Astrocyte (in vitro differentiated cells and primary cell): ENCODE data around the gene ARPP21. TPM values are rescaled to one million over a fixed set of nuclear protein-coding genes. Genes with fewer than 3 reads are reported as not detected.

Experiments
- DNase-seq: peaks from one replicate; pipeline ENCODE4 v3.0.0-alpha.2; 2010; ENCODE audit warnings: low read depth
- FAIRE-seq: peaks from 2 replicates; lab custom pipeline; 2011; peaks lifted over from hg19 to GRCh38; lab: Jason Lieb, UNC
- H2AFZ ChIP-seq: 2 replicates; pipeline ENCODE4 v1.6.0; 2012; ENCODE audit warnings: low read depth, low read length, inconsistent platforms
- H3K27ac ChIP-seq: 2 replicates; pipeline ENCODE4 v1.5.1; 2011; ENCODE audit warnings: low read depth, low read length, inconsistent platforms
- H3K27me3 ChIP-seq: 2 replicates; pipeline ENCODE4 v1.6.0; 2011; ENCODE audit warnings: low read length, inconsistent platforms; ENCODE audit not compliant: insufficient read depth
- H3K36me3 ChIP-seq: 2 replicates; pipeline ENCODE4 v1.5.1; 2011; ENCODE audit warnings: low read length, inconsistent platforms; ENCODE audit not compliant: insufficient read depth
- H3K4me1 ChIP-seq: 2 replicates; pipeline ENCODE4 v1.5.1; 2011; ENCODE audit warnings: low read length, inconsistent platforms; ENCODE audit not compliant: insufficient read depth
- H3K4me2 ChIP-seq: 2 replicates; pipeline ENCODE4 v1.6.0; 2012; ENCODE audit warnings: low read length, inconsistent platforms
- H3K4me3 ChIP-seq: 2 replicates; pipeline ENCODE4 v1.5.1; 2011; ENCODE audit warnings: low read depth, mild to moderate bottlenecking, low read length, inconsistent platforms; ENCODE audit not compliant: insufficient read depth
- H3K79me2 ChIP-seq: 2 replicates; pipeline ENCODE4 v1.6.0; 2012; ENCODE audit warnings: mild to moderate bottlenecking, low read length, inconsistent platforms; ENCODE audit not compliant: insufficient read depth
- H3K9ac ChIP-seq: 2 replicates; pipeline ENCODE4 v1.6.0; 2012; ENCODE audit warnings: mild to moderate bottlenecking, low read length, inconsistent platforms
- H3K9me3 ChIP-seq: 2 replicates; pipeline ENCODE4 v1.5.1; 2012; ENCODE audit warnings: low read depth, mild to moderate bottlenecking, low read length, inconsistent platforms; ENCODE audit not compliant: insufficient read depth
- H4K20me1 ChIP-seq: 2 replicates; pipeline ENCODE4 v1.6.0; 2012; ENCODE audit warnings: low read length, inconsistent platforms; ENCODE audit not compliant: insufficient read depth
- H3K27ac Mint-ChIP-seq: one replicate; pipeline ENCODE4 v1.8.0; 2021; ENCODE audit warnings: mild to moderate bottlenecking, mixed read lengths; ENCODE audit not compliant: unreplicated experiment
- H3K27me3 Mint-ChIP-seq: one replicate; pipeline ENCODE4 v1.8.0; 2021; ENCODE audit warnings: low read depth, mixed read lengths; ENCODE audit not compliant: unreplicated experiment
- H3K36me3 Mint-ChIP-seq: one replicate; pipeline ENCODE4 v1.8.0; 2021; ENCODE audit warnings: low read depth, mixed read lengths; ENCODE audit not compliant: unreplicated experiment
- H3K4me1 Mint-ChIP-seq: one replicate; pipeline ENCODE4 v1.8.0; 2021; ENCODE audit warnings: low read depth, mixed read lengths; ENCODE audit not compliant: unreplicated experiment
- H3K4me3 Mint-ChIP-seq: one replicate; pipeline ENCODE4 v1.8.0; 2021; ENCODE audit warnings: mild to moderate bottlenecking, moderate library complexity, mixed read lengths; ENCODE audit not compliant: unreplicated experiment
- H3K9me3 Mint-ChIP-seq: one replicate; pipeline ENCODE4 v1.8.0; 2021; ENCODE audit warnings: mild to moderate bottlenecking, mixed read lengths; ENCODE audit not compliant: unreplicated experiment
- EZH2 ChIP-seq: IDR thresholded peaks from 2 replicates; pipeline ENCODE4 v1.6.1; 2012; ENCODE audit warnings: mild to moderate bottlenecking, low read length, inconsistent platforms; ENCODE audit not compliant: insufficient read depth
- total RNA-seq: library from RNA; stranded (reverse); gene quantifications from 2 replicates; pipeline ENCODE4 v1.2.1, GENCODE V29; 2021
- TF ChIP-seq, protein P1 (sequence below): IDR thresholded peaks from 2 replicates; pipeline ENCODE4 v1.5.1; 2011; ENCODE audit warnings: low read depth, mild to moderate bottlenecking, inconsistent platforms, low read length, moderate library complexity; ENCODE audit not compliant: insufficient read depth

ARPP21 gene
- total RNA-seq, 1 donor from 2014 or later = 0.45 TPM

DNA sequence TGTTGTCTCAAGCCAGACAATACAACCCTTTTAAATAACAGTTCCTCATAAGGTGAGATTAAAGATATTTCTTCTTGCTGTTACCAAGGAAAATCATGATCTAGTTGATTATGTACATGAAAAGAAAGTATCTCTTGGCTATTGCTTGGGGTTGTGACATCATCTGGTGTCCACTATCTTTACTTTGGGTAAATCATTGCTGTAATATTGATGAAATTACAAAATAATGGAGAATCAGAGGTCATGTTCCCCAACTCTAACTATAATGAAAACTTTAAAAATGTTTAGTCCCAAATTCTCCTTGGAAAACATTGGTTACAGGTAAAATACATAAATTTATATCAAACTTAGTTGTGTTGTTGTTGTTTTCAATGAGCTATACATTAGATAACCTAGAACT is 142.2 kb downstream of the ARPP21 start:
- TF ChIP-seq, protein P1, sequence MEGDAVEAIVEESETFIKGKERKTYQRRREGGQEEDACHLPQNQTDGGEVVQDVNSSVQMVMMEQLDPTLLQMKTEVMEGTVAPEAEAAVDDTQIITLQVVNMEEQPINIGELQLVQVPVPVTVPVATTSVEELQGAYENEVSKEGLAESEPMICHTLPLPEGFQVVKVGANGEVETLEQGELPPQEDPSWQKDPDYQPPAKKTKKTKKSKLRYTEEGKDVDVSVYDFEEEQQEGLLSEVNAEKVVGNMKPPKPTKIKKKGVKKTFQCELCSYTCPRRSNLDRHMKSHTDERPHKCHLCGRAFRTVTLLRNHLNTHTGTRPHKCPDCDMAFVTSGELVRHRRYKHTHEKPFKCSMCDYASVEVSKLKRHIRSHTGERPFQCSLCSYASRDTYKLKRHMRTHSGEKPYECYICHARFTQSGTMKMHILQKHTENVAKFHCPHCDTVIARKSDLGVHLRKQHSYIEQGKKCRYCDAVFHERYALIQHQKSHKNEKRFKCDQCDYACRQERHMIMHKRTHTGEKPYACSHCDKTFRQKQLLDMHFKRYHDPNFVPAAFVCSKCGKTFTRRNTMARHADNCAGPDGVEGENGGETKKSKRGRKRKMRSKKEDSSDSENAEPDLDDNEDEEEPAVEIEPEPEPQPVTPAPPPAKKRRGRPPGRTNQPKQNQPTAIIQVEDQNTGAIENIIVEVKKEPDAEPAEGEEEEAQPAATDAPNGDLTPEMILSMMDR = no peak
- TF ChIP-seq EZH2 = no peak
- Histone ChIP-seq H3K79me2 (no peaks in the 10 kb centered on the region), H3K9me3 (no peaks in the 10 kb centered on the region), H3K27me3 (no peaks in the 10 kb centered on the region), H3K4me3 (no peak overlapping the region), H4K20me1 (no peaks in the 10 kb centered on the region), H3K9ac (no peak overlapping the region), H3K36me3 (no peaks in the 10 kb centered on the region), H3K4me2 (no peak overlapping the region), H2AFZ (no peak overlapping the region), H3K4me1 (no peaks in the 10 kb centered on the region), H3K27ac (no peak overlapping the region)
- DNase-seq (no peak), FAIRE-seq (no peak)
- peaks cover 6% of the 10 kb centered on the region for H3K27me3 Mint-ChIP-seq
- no peaks in the 10 kb centered on the region for H3K9me3 Mint-ChIP-seq
- H3K4me3 Mint-ChIP-seq = no peak overlapping the region
- H3K4me1 Mint-ChIP-seq = no peaks in the 10 kb centered on the region
- H3K27ac Mint-ChIP-seq = no peak overlapping the region
- H3K36me3 Mint-ChIP-seq = no peaks in the 10 kb centered on the region

DNA sequence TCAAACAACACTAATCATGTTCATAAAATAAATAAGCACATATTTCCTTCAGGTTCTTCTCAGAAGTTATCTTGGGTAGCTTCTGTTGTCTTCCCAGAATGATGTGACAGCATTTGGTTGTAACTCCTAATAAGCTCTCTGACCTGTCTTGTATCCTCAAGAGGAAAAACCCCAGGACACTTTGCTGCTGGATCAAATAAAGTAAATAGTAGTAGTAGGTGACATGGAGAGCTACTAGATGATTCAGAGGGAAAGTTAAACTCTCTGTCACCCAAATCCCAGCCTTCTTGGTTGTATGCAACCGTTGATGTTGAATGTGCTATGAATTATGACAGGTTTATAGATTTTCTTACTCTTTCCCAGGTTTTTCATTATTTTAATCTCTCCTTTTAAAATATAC is 143.0 kb downstream of the ARPP21 start:
- Histone ChIP-seq H4K20me1 (no peaks in the 10 kb centered on the region), H3K9ac (no peak overlapping the region), H3K36me3 (no peaks in the 10 kb centered on the region), H3K4me2 (no peak overlapping the region), H3K9me3 (no peaks in the 10 kb centered on the region), H3K4me1 (no peaks in the 10 kb centered on the region), H3K27me3 (no peaks in the 10 kb centered on the region), H3K79me2 (no peaks in the 10 kb centered on the region), H2AFZ (no peak overlapping the region), H3K27ac (no peak overlapping the region), H3K4me3 (no peak overlapping the region)
- H3K4me3 Mint-ChIP-seq = no peak overlapping the region
- H3K9me3 Mint-ChIP-seq = no peaks in the 10 kb centered on the region
- no peak overlapping the region for H3K27ac Mint-ChIP-seq
- no peak for DNase-seq
- no peak for TF ChIP-seq EZH2
- H3K36me3 Mint-ChIP-seq = no peaks in the 10 kb centered on the region
- peaks cover 4% of the 10 kb centered on the region for H3K27me3 Mint-ChIP-seq
- FAIRE-seq = no peak
- H3K4me1 Mint-ChIP-seq = no peaks in the 10 kb centered on the region

DNA sequence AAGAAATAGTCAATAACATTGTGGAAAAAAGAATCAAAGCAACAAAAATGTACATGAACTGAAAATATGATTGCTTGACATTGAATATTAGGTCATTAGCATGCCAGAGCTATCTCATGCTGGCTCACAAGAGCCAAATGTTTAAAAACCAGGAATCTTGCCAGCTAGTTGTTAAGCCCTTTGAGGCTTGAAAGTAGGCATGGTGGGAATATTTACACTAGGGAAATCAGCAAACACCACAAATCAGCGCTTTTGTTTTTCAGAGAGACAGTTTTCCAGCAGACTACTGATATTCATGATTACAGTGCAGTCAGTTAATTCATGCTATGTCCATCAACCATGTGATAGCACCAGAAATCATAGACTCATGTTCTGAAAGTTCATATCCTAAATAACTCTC is 144.8 kb downstream of the ARPP21 start:
- no peak for FAIRE-seq
- H3K36me3 ChIP-seq = no peaks in the 10 kb centered on the region
- no peaks in the 10 kb centered on the region for H3K4me1 Mint-ChIP-seq

More for the DNA sequence above, 144.8 kb downstream of the ARPP21 start:
- H3K4me3 ChIP-seq = no peak overlapping the region
- no peaks in the 10 kb centered on the region for H3K27me3 ChIP-seq
- DNase-seq = no peak
- H3K79me2 ChIP-seq = no peaks in the 10 kb centered on the region
- H4K20me1 ChIP-seq = no peaks in the 10 kb centered on the region
- H3K27ac ChIP-seq = no peak overlapping the region
- H3K27ac Mint-ChIP-seq = no peak overlapping the region
- no peaks in the 10 kb centered on the region for H3K36me3 Mint-ChIP-seq
- no peaks in the 10 kb centered on the region for H3K9me3 ChIP-seq
- no peaks in the 10 kb centered on the region for H3K4me1 ChIP-seq
- H3K4me2 ChIP-seq = no peak overlapping the region
- no peaks in the 10 kb centered on the region for H3K9me3 Mint-ChIP-seq
- TF ChIP-seq, protein P1 = no peak
- TF ChIP-seq EZH2 = no peak
- no peak overlapping the region for H3K9ac ChIP-seq
- H2AFZ ChIP-seq = no peak overlapping the region
- H3K4me3 Mint-ChIP-seq = no peak overlapping the region
- H3K27me3 Mint-ChIP-seq = no peaks in the 10 kb centered on the region
